AG10803 (cell line): ENCODE data around the gene MIPEP.

Experiments
- DNase-seq: peaks from one replicate; pipeline ENCODE4 v3.0.0; 2010; ENCODE audit warnings: low read depth
- H3K4me3 ChIP-seq: 2 replicates; pipeline ENCODE4 v1.5.1; 2011; ENCODE audit warnings: mild to moderate bottlenecking, low read length, control low read depth
- CTCF ChIP-seq: conservative IDR thresholded peaks from 2 replicates; pipeline ENCODE4 v1.5.1; 2011; ENCODE audit warnings: mild to moderate bottlenecking, low read length, control low read depth, inconsistent platforms

MIPEP gene

GRCh38 chr13:23695196-23695595, 194.0 kb downstream of the MIPEP start:
- DNase-seq, result no peak
- no peak for TF ChIP-seq CTCF
- no peak overlapping the region for H3K4me3 ChIP-seq

- no peak overlapping the region for H3K4me3 ChIP-seq
- DNase-seq, result no peak
- TF ChIP-seq CTCF, result no peak
These were observed 196.4 kb downstream of the MIPEP start for GRCh38 chr13:23692816-23693215.

- no peak for TF ChIP-seq CTCF
- no peak for DNase-seq
- no peak overlapping the region for H3K4me3 ChIP-seq
These were observed 198.5 kb downstream of the MIPEP start for GRCh38 chr13:23690668-23691067.

- no peak overlapping the region for H3K4me3 ChIP-seq
- no peak for DNase-seq
- no peak for TF ChIP-seq CTCF
These were observed 200.9 kb downstream of the MIPEP start for GRCh38 chr13:23688336-23688735.

- DNase-seq, result no peak
- TF ChIP-seq CTCF, result no peak
These were observed 201.6 kb downstream of the MIPEP start for GRCh38 chr13:23687614-23688013.

GRCh38 chr13:23686948-23687347, 202.3 kb downstream of the MIPEP start:
- no peak for TF ChIP-seq CTCF
- no peak overlapping the region for H3K4me3 ChIP-seq

More at GRCh38 chr13:23687614-23688013, 201.6 kb downstream of the MIPEP start:
- H3K4me3 ChIP-seq, result no peak overlapping the region

GRCh38 chr13:23685416-23685815, 203.8 kb downstream of the MIPEP start:
- no peak overlapping the region for H3K4me3 ChIP-seq
- TF ChIP-seq CTCF, result no peak
- no peak for DNase-seq

More at GRCh38 chr13:23686948-23687347, 202.3 kb downstream of the MIPEP start:
- DNase-seq, result no peak
